Endothelial cell of umbilical vein (primary cell): ENCODE results near the gene SSX2IP. TPM values are rescaled to one million over a fixed set of nuclear protein-coding genes. Genes with fewer than 3 reads are reported as not detected.

ENCODE experiments used
- BruUV-seq: library from RNA; stranded (reverse); fragments of 400-500 nt; replicated peaks from 2 replicates; lab custom pipeline; 2021; lab: Mats Ljungman, UMichigan
- CTCF ChIA-PET: fragments of 300-600, 350-600 bp; sonication (Branson Sonifier 250); formaldehyde crosslinking; loops from one replicate; lab custom pipeline; 2021; ENCODE audit warnings: antibody characterized with exemption, inconsistent platforms; lab: Charles Lee
- POLR2A ChIA-PET: fragments of 300-600, 350-600 bp; sonication (Branson Sonifier 250); formaldehyde crosslinking; loops from one replicate; lab custom pipeline; 2021; ENCODE audit warnings: antibody characterized with exemption, inconsistent platforms; lab: Charles Lee
- DNase-seq: peaks from one replicate; pipeline ENCODE4 v3.0.0-alpha.2; 2011; ENCODE audit warnings: low read depth, low spot score
- FAIRE-seq: peaks from 2 replicates; lab custom pipeline; 2011; peaks lifted over from hg19 to GRCh38; lab: Jason Lieb, UNC
- H2AFZ ChIP-seq: 2 replicates; pipeline ENCODE4 v1.6.0; 2012; ENCODE audit warnings: low read depth, low read length, control low read depth, inconsistent platforms
- H3K27ac ChIP-seq: 2 replicates; pipeline ENCODE4 v1.5.1; 2011; ENCODE audit warnings: low read depth, mild to moderate bottlenecking, control low read depth, low read length, moderate library complexity; ENCODE audit not compliant: insufficient read depth
- H3K27me3 ChIP-seq, 2 experiments: 2 replicates each; pipeline versions ENCODE4 v1.6.0 to v1.6.1; 2011; ENCODE audit warnings: low read length in 2 of 2, mixed read lengths in 1 of 2; ENCODE audit not compliant: control insufficient read depth in 2 of 2, insufficient read depth in 2 of 2
- H3K36me3 ChIP-seq, 2 experiments: 2 replicates in 1 of 2; 3 replicates in 1 of 2; pipeline ENCODE4 v1.5.1; 2011; ENCODE audit warnings: low read length in 2 of 2, mild to moderate bottlenecking in 1 of 2, moderate library complexity in 1 of 2; ENCODE audit not compliant: control insufficient read depth in 2 of 2, insufficient read depth in 2 of 2; ENCODE audit errors: extremely low read depth in 1 of 2
- H3K4me1 ChIP-seq: 3 replicates; pipeline ENCODE4 v1.5.1; 2011; ENCODE audit warnings: mild to moderate bottlenecking, low read length; ENCODE audit not compliant: control insufficient read depth, insufficient read depth; ENCODE audit errors: extremely low read depth
- H3K4me2 ChIP-seq: 2 replicates; pipeline ENCODE4 v1.6.1; 2011; ENCODE audit warnings: low read length, control low read depth, mixed read lengths; ENCODE audit not compliant: insufficient read depth
- H3K4me3 ChIP-seq, 3 experiments: fragments of 200-600 bp in 1 of 3; sonication (generic), shearing (Covaris generic) in 1 of 3; replicated peaks in 1 of 3; 2 replicates each; pipeline ENCODE4 v1.5.1; 2011 to 2016; ENCODE audit warnings: control low read depth in 3 of 3, low read length in 3 of 3, mild to moderate bottlenecking in 2 of 3, inconsistent platforms in 1 of 3, low read depth in 1 of 3, moderate library complexity in 1 of 3; ENCODE audit not compliant: insufficient read depth in 1 of 3
- H3K79me2 ChIP-seq: 2 replicates; pipeline ENCODE4 v1.6.0; 2012; ENCODE audit warnings: low read length, inconsistent platforms; ENCODE audit not compliant: control insufficient read depth, insufficient read depth
- H3K9ac ChIP-seq: replicated peaks from 2 replicates; pipeline ENCODE3; 2011; ENCODE audit warnings: low read length, control low read depth; ENCODE audit not compliant: insufficient read depth; ENCODE audit errors: extremely low read depth
- H3K9me1 ChIP-seq: replicated peaks from 3 replicates; pipeline ENCODE4 v1.6.0; 2011; ENCODE audit warnings: mild to moderate bottlenecking, low read length; ENCODE audit not compliant: control insufficient read depth, insufficient read depth; ENCODE audit errors: extremely low read depth
- H3K9me3 ChIP-seq: replicated peaks from 2 replicates; pipeline ENCODE4 v1.5.1; 2012; ENCODE audit warnings: low read length, inconsistent platforms; ENCODE audit not compliant: control insufficient read depth, insufficient read depth
- H4K20me1 ChIP-seq: replicated peaks from 2 replicates; pipeline ENCODE3; 2011; ENCODE audit warnings: mild to moderate bottlenecking, low read length; ENCODE audit not compliant: control insufficient read depth, insufficient read depth; ENCODE audit errors: extremely low read depth
- CTCF ChIP-seq, 2 donors: IDR thresholded peaks; 1 replicate in 1 of 2; 2 replicates in 1 of 2; pipeline ENCODE4 v1.5.1; 2011; ENCODE audit warnings: low read length in 2 of 2, mild to moderate bottlenecking in 2 of 2, moderate library complexity in 2 of 2, control low read depth in 1 of 2, inconsistent platforms in 1 of 2, low read depth in 1 of 2; ENCODE audit not compliant: insufficient read depth in 1 of 2; ENCODE audit errors: extremely low read depth in 1 of 2
- EZH2 ChIP-seq: IDR thresholded peaks from 2 replicates; pipeline ENCODE4 v1.6.1; 2012; ENCODE audit warnings: borderline replicate concordance, low read depth, mild to moderate bottlenecking, moderate library complexity, low read length, inconsistent platforms; ENCODE audit not compliant: severe bottlenecking
- FOS ChIP-seq: IDR thresholded peaks from 2 replicates; pipeline ENCODE4 v1.6.1; 2011; ENCODE audit warnings: mild to moderate bottlenecking, low read length, moderate library complexity, borderline replicate concordance; ENCODE audit not compliant: insufficient read depth
- GATA2 ChIP-seq: IDR thresholded peaks from 2 replicates; pipeline ENCODE4 v1.7.0; 2011; ENCODE audit warnings: low read depth, mild to moderate bottlenecking, moderate library complexity, mixed read lengths, low read length; ENCODE audit not compliant: insufficient read length, insufficient read depth
- JUN ChIP-seq: IDR thresholded peaks from 2 replicates; pipeline ENCODE4 v1.6.1; 2011; ENCODE audit warnings: borderline replicate concordance, low read depth; ENCODE audit not compliant: insufficient read length, insufficient read depth
- MAX ChIP-seq: IDR thresholded peaks from 2 replicates; pipeline ENCODE4 v1.6.1; 2011; ENCODE audit not compliant: insufficient read depth, insufficient read length
- MYC ChIP-seq: IDR thresholded peaks from one replicate; pipeline ENCODE4 v1.6.1; 2011; ENCODE audit warnings: mild to moderate bottlenecking, low read depth, low read length
- POLR2A ChIP-seq: IDR thresholded peaks from 2 replicates; pipeline ENCODE4 v1.6.1; 2012; ENCODE audit warnings: low read depth, mild to moderate bottlenecking, control low read depth, low read length
- POLR2AphosphoS5 ChIP-seq: IDR thresholded peaks from 2 replicates; pipeline ENCODE4 v1.6.1; 2012; ENCODE audit warnings: low read depth, mild to moderate bottlenecking, control low read depth, low read length, moderate library complexity; ENCODE audit not compliant: insufficient read depth
- dilution Hi-C: fragments of 300-500 bp; cut with MboI; formaldehyde crosslinking; loops from one replicate; pipeline ENCODE4 v1.15.0; 2019; ENCODE audit warnings: low sequenced_read_pairs; ENCODE audit not compliant: extremely low pct_ligation_motif_present
- intact Hi-C: fragments of 100-400 bp; cut with micrococcal nuclease; formaldehyde crosslinking; loops from one replicate; pipeline ENCODE4 v1.10.0; 2022
- polyA plus RNA-seq, 4 experiments: library from polyadenylated mRNA; depleted of rRNA in 3 of 4; stranded (reverse) in 3 of 4; unstranded in 1 of 4; fragments of >200 nt; gene quantifications; 2 replicates each; pipeline versions ENCODE4 v1.2.1 to v1.2.3, GENCODE V29; 2011 to 2012; ENCODE audit warnings: missing spikeins in 1 of 4
- total RNA-seq: library from RNA; stranded (reverse); gene quantifications from 2 replicates; pipeline ENCODE4 v1.2.3, GENCODE V29; 2021

SSX2IP gene
- total and polyA plus RNA-seq, 2 donors (not counting 3 experiments of a cell fraction or from before 2014, with no cell fraction given): 0.77 to 8.4 TPM

GRCh38 chr1:84598418-84598817 is 91.8 kb downstream of the SSX2IP start:
- ChIA-PET CTCF (interaction anchor here (1.0 to 1.7 kb wide), 3 partner anchors 10 to 454 kb away, joined by 3 to 10 read pairs (median 4); partner anchors contain the start of gene PRKACB), POLR2A (interaction anchor here (2.9 kb wide), 1 partner anchor 24 kb away, joined by 8 read pairs; the partner anchor contains the start of gene CTBS)
- peaks cover 30% of the 10 kb centered on the region for H3K4me1 ChIP-seq
- no peak overlapping the region for H3K9ac ChIP-seq
- H3K27ac ChIP-seq: peak overlapping the region; percentile 96
- no peaks in the 10 kb centered on the region for H3K27me3 ChIP-seq
- BruUV-seq: no TSS peak
- no peaks in the 10 kb centered on the region for H3K79me2 ChIP-seq
- no peak for DNase-seq
- H3K9me1 ChIP-seq: no peaks in the 10 kb centered on the region
- dilution Hi-C loops (no loop called here), intact Hi-C loops (no loop called here)
- H3K4me2 ChIP-seq: peak overlapping the region; percentile 90
- no peak overlapping the region for H3K4me3 ChIP-seq
- H3K36me3 ChIP-seq: no peaks in the 10 kb centered on the region
- no peak for TF ChIP-seq POLR2AphosphoS5
- no peak for TF ChIP-seq JUN
- no peak for TF ChIP-seq POLR2A
- TF ChIP-seq GATA2: no peak
- TF ChIP-seq MYC: no peak
- TF ChIP-seq MAX: no peak
- FAIRE-seq: no peak
- no peaks in the 10 kb centered on the region for H3K9me3 ChIP-seq
- H4K20me1 ChIP-seq: no peaks in the 10 kb centered on the region
- no peak overlapping the region for H2AFZ ChIP-seq

- intact Hi-C loops: no loop called here
- Histone ChIP-seq H4K20me1 (no peaks in the 10 kb centered on the region), H3K27ac (no peak overlapping the region), H3K27me3 (no peaks in the 10 kb centered on the region), H3K4me1 (peaks cover 20% of the 10 kb centered on the region), H3K9me1 (no peaks in the 10 kb centered on the region), H3K4me3 (no peak overlapping the region), H3K9me3 (no peaks in the 10 kb centered on the region), H3K79me2 (no peaks in the 10 kb centered on the region), H3K36me3 (no peaks in the 10 kb centered on the region), H3K4me2 (no peak overlapping the region), H2AFZ (no peak overlapping the region), H3K9ac (no peak overlapping the region)
- TF ChIP-seq MAX (no peak), JUN (no peak), CTCF (IDR thresholded peaks at IDR 0.05; ENCODE audit: extremely low read depth in 1 of 2, insufficient read depth in 1 of 2, low read depth in 1 of 2, low read length in 2 of 2) (no peak), POLR2AphosphoS5 (no peak), MYC (no peak), FOS (no peak), EZH2 (no peak), GATA2 (no peak), POLR2A (no peak)
- FAIRE-seq (no peak), DNase-seq (no peak)
- dilution Hi-C loops: no loop called here
- ChIA-PET POLR2A (no interaction called here), CTCF (no interaction called here)
- no TSS peak for BruUV-seq
Measured at GRCh38 chr1:84597011-84597410, 93.2 kb downstream of the SSX2IP start.
